Neural cell (in vitro differentiated cells): Measurements from ENCODE around the gene MAST4.

Source experiments
- EP300 ChIP-seq: fragments of 450-650 bp; conservative IDR thresholded peaks from 2 replicates; pipeline ENCODE4 v1.6.1; 2014; ENCODE audit warnings: antibody characterized with exemption, mild to moderate bottlenecking, moderate library complexity; ENCODE audit not compliant: poor library complexity, severe bottlenecking
- EZH2 ChIP-seq: fragments of 200-600, 300-800 bp; shearing (Covaris generic), sonication (generic); IDR thresholded peaks from 2 replicates; pipeline ENCODE4 v1.6.1; 2014; ENCODE audit warnings: antibody characterized with exemption, low read length, borderline replicate concordance, mild to moderate bottlenecking; ENCODE audit not compliant: insufficient read depth, poor library complexity, severe bottlenecking
- MXI1 ChIP-seq: fragments of 450-650 bp; conservative IDR thresholded peaks from 2 replicates; pipeline ENCODE4 v1.6.1; 2014; ENCODE audit warnings: antibody characterized with exemption, mild to moderate bottlenecking; ENCODE audit not compliant: poor library complexity, severe bottlenecking
- POLR2AphosphoS5 ChIP-seq: IDR thresholded peaks from 2 replicates; pipeline ENCODE4 v1.6.1; 2012
- RAD21 ChIP-seq: fragments of 450-650 bp; conservative IDR thresholded peaks from 2 replicates; pipeline ENCODE4 v1.6.1; 2014; ENCODE audit warnings: antibody characterized with exemption, mild to moderate bottlenecking, moderate library complexity
- SMC3 ChIP-seq: fragments of 450-650 bp; conservative IDR thresholded peaks from 2 replicates; pipeline ENCODE4 v1.6.1; 2014; ENCODE audit warnings: antibody characterized with exemption, mild to moderate bottlenecking, moderate library complexity; ENCODE audit not compliant: poor library complexity
- TAF1 ChIP-seq: IDR thresholded peaks from 2 replicates; pipeline ENCODE4 v1.6.1; 2012; ENCODE audit warnings: low read depth
- TF ChIP-seq, protein P1 (sequence below): fragments of 450-650 bp; IDR thresholded peaks from 2 replicates; pipeline ENCODE4 v1.5.1; 2014; ENCODE audit warnings: antibody characterized with exemption, mild to moderate bottlenecking, moderate library complexity; ENCODE audit not compliant: poor library complexity, severe bottlenecking
- TF ChIP-seq, protein P2 (sequence below): IDR thresholded peaks from 2 replicates; pipeline ENCODE4 v1.6.1; 2012; ENCODE audit warnings: borderline replicate concordance

DNA sequence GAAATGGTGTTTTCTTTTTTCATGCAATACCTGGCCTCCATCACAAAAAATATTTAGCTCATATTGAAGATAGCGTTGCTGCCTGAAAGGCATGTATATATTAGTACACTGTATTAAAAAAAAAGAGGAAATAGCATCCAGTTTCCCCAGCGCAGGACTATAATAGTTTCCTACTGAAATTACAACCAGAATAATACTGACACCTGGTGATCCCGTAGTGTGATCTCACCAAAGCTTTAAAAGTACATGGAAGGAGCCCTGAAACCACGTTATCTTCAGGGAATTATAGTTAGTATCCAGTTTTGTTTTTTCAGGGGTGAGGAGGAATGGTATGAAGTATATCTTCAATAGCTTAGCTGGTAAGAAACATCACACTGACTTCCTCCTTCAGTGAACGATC lies 335.5 kb downstream of the MAST4 start:
- TF ChIP-seq, protein P1, sequence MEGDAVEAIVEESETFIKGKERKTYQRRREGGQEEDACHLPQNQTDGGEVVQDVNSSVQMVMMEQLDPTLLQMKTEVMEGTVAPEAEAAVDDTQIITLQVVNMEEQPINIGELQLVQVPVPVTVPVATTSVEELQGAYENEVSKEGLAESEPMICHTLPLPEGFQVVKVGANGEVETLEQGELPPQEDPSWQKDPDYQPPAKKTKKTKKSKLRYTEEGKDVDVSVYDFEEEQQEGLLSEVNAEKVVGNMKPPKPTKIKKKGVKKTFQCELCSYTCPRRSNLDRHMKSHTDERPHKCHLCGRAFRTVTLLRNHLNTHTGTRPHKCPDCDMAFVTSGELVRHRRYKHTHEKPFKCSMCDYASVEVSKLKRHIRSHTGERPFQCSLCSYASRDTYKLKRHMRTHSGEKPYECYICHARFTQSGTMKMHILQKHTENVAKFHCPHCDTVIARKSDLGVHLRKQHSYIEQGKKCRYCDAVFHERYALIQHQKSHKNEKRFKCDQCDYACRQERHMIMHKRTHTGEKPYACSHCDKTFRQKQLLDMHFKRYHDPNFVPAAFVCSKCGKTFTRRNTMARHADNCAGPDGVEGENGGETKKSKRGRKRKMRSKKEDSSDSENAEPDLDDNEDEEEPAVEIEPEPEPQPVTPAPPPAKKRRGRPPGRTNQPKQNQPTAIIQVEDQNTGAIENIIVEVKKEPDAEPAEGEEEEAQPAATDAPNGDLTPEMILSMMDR = no peak
- TF ChIP-seq TAF1 (no peak), EZH2 (no peak), SMC3 (no peak), RAD21 (no peak), EP300 (no peak), MXI1 (no peak), POLR2AphosphoS5 (no peak)
- TF ChIP-seq, protein P2, sequence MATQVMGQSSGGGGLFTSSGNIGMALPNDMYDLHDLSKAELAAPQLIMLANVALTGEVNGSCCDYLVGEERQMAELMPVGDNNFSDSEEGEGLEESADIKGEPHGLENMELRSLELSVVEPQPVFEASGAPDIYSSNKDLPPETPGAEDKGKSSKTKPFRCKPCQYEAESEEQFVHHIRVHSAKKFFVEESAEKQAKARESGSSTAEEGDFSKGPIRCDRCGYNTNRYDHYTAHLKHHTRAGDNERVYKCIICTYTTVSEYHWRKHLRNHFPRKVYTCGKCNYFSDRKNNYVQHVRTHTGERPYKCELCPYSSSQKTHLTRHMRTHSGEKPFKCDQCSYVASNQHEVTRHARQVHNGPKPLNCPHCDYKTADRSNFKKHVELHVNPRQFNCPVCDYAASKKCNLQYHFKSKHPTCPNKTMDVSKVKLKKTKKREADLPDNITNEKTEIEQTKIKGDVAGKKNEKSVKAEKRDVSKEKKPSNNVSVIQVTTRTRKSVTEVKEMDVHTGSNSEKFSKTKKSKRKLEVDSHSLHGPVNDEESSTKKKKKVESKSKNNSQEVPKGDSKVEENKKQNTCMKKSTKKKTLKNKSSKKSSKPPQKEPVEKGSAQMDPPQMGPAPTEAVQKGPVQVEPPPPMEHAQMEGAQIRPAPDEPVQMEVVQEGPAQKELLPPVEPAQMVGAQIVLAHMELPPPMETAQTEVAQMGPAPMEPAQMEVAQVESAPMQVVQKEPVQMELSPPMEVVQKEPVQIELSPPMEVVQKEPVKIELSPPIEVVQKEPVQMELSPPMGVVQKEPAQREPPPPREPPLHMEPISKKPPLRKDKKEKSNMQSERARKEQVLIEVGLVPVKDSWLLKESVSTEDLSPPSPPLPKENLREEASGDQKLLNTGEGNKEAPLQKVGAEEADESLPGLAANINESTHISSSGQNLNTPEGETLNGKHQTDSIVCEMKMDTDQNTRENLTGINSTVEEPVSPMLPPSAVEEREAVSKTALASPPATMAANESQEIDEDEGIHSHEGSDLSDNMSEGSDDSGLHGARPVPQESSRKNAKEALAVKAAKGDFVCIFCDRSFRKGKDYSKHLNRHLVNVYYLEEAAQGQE = no peak
